ENCODE measurements around the gene PASD1. TPM values are rescaled to one million over a fixed set of nuclear protein-coding genes. Genes with fewer than 3 reads are reported as not detected.

PASD1 gene, protein sequence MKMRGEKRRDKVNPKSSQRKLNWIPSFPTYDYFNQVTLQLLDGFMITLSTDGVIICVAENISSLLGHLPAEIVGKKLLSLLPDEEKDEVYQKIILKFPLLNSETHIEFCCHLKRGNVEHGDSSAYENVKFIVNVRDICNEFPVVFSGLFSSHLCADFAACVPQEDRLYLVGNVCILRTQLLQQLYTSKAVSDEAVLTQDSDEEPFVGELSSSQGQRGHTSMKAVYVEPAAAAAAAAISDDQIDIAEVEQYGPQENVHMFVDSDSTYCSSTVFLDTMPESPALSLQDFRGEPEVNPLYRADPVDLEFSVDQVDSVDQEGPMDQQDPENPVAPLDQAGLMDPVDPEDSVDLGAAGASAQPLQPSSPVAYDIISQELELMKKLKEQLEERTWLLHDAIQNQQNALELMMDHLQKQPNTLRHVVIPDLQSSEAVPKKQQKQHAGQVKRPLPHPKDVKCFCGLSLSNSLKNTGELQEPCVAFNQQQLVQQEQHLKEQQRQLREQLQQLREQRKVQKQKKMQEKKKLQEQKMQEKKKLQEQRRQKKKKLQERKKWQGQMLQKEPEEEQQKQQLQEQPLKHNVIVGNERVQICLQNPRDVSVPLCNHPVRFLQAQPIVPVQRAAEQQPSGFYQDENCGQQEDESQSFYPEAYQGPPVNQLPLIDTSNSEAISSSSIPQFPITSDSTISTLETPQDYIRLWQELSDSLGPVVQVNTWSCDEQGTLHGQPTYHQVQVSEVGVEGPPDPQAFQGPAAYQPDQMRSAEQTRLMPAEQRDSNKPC
- not detected in 2 replicates for total RNA-seq

DNA sequence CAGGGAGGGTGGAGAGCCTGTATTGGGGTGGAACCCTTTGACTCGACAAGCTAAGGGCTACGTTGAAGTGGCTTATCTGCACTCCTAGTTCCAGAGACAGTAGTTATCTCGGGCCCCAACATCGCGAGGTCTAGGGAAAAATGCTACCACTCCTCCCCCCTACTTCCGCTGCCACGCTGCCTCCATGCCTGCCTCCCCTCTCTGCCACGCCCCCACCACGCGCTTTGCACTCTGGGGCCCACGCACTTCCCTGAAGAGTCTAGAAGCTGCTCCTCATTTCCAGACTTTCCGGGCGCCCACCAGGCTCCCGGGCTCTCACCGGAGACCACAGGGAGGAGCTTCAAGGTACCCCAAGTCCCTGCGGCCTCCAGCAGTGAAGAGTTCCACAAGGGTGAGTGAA, at the start of gene PASD1:
Gene PASD1 (plus strand): TSS at position 227 of the 400 bp plus-strand sequence. CDS start 37,879 bp downstream, outside the sequence.

DNA sequence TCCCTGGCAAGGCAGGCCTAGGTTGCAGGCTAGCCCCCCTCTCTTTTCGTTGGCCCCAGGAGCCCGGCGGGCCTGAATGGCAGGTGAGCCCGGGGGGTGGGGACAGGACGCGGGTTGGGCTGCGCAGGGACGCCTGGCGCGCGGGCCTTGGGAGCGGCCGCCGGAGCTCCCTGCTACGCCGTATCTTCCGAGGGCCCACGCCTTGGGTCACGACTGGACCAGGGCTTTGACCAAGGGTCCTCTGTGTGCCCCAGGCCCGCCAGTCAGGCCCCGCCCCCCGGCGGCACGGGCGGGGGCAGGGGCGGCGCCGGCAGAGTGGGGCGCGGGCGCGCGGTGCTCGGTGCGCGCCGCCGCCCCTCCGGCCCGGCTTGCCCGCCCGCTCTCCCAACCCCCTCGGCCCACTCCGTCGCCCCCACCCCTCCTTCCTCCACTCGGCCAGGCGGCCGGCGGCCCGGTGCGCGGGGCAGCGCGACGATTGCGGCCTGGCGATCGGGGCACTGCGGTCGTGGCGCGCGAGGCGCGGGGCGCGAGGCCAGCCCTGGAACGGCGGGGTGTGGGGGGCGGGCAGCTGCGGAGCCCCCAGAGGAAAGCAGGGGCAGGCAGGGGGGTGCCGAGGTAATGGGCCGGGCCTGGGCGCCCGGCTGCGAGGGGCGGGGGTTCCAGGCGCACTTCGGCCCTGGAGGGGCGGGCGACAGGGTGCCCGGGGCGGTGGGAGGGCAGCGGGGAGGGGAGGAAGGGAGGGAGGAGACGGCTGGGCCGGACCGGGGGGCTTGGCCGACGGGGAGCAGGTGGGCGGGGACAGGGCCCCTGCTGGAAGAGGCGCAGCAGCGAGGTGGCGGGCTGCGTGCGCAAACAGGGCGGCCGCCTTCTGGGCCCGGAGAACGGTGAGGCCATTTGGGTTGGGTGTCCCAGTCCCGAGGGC, 131.4 kb downstream of the PASD1 start, which contains the start of gene PRRG3:
Gene PRRG3 (plus strand): TSS at position 798 of the 922 bp plus-strand sequence. CDS start 3,357 bp downstream, outside the sequence.

DNA sequence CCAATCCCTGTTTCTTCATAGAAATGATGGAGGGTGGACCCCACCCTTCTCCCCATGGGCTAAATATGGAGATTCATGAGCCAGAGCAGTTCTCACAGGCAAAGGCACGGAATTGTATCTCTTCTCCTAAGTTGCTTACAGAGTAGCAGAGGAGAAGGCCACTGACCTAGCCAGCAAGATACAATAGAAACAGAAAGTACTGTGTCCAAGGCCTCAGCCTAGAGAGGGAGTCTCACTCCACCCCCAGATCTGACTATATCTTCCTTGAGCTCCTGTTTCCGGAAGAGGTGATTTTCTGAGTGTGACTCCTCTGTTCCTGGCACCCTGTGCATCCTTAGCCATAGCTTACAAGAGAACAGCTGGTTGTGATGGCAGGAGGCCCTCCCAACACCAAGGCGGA, 152.3 kb downstream of the PASD1 start, which contains the start of gene FATE1:
Gene FATE1 (plus strand): TSS at position 284 of the 400 bp plus-strand sequence. CDS start 85 bp downstream, at position 369.

Other genes with a start within 250 kb of the PASD1 start
- gene VMA21, start 166.5 kb upstream of the PASD1 start, total RNA-seq: 46.5 and 57.2 TPM in 2 replicates
- not detected in 2 replicates for gene PRRG3, start 131.8 kb downstream of the PASD1 start, total RNA-seq
- not detected in 2 replicates for gene FATE1, start 152.4 kb downstream of the PASD1 start, total RNA-seq
- not detected in 2 replicates for gene CNGA2, start 171.1 kb downstream of the PASD1 start, total RNA-seq